Loucy (cell line): ENCODE results near the gene EEPD1.

Experiments
- H2AFZ ChIP-seq: fragments of 200-600 bp; sonication (generic); 2 replicates; pipeline ENCODE4 v1.6.0; 2016; ENCODE audit warnings: antibody characterized with exemption, mild to moderate bottlenecking, low read length, moderate library complexity
- H3F3A ChIP-seq: fragments of 200-600 bp; 2 replicates; pipeline ENCODE4 v1.6.0; 2016; ENCODE audit warnings: antibody characterized with exemption, low read depth, mild to moderate bottlenecking
- H3K27me3 ChIP-seq: fragments of 200-600 bp; sonication (generic); 2 replicates; pipeline ENCODE4 v1.6.1; 2014; ENCODE audit warnings: low read length, mild to moderate bottlenecking; ENCODE audit not compliant: insufficient read depth, poor library complexity, severe bottlenecking
- H3K36me3 ChIP-seq: fragments of 200-600 bp; sonication (generic); 2 replicates; pipeline ENCODE4 v1.6.1; 2016; ENCODE audit warnings: low read length; ENCODE audit not compliant: insufficient read depth
- H3K4me1 ChIP-seq: fragments of 200-600 bp; sonication (generic); 2 replicates; pipeline ENCODE4 v1.5.1; 2014; ENCODE audit warnings: low read length, mild to moderate bottlenecking; ENCODE audit not compliant: insufficient read depth, poor library complexity, severe bottlenecking
- H3K4me2 ChIP-seq: fragments of 200-600 bp; sonication (generic); 2 replicates; pipeline ENCODE4 v1.6.0; 2014; ENCODE audit warnings: antibody characterized with exemption, low read length, low read depth, mild to moderate bottlenecking; ENCODE audit not compliant: poor library complexity, severe bottlenecking
- H3K4me3 ChIP-seq: fragments of 200-600 bp; sonication (generic); 2 replicates; pipeline ENCODE4 v1.5.1; 2014; ENCODE audit warnings: low read length, mild to moderate bottlenecking, mixed read lengths; ENCODE audit not compliant: poor library complexity, severe bottlenecking
- H3K79me2 ChIP-seq: fragments of 200-600 bp; sonication (generic); 2 replicates; pipeline ENCODE4 v1.6.1; 2014; ENCODE audit warnings: low read length; ENCODE audit not compliant: insufficient read depth
- H3K9ac ChIP-seq: fragments of 200-600 bp; sonication (generic); 2 replicates; pipeline ENCODE4 v1.6.0; 2014; ENCODE audit warnings: mild to moderate bottlenecking, low read depth, low read length, moderate library complexity; ENCODE audit not compliant: poor library complexity, severe bottlenecking
- H3K9me2 ChIP-seq: fragments of 200-600 bp; sonication (generic); replicated peaks from 2 replicates; pipeline ENCODE4 v1.6.1; 2016; ENCODE audit warnings: low read depth, low read length, mixed read lengths
- H3K9me3 ChIP-seq: fragments of 200-600 bp; sonication (generic); 2 replicates; pipeline ENCODE4 v1.6.1; 2014; ENCODE audit warnings: mild to moderate bottlenecking, antibody characterized with exemption, low read length, low read depth; ENCODE audit not compliant: insufficient read depth
- H4K20me1 ChIP-seq: fragments of 200-600 bp; sonication (generic); 2 replicates; pipeline ENCODE4 v1.6.0; 2014; ENCODE audit warnings: antibody characterized with exemption, low read length, mild to moderate bottlenecking; ENCODE audit not compliant: insufficient read depth, poor library complexity, severe bottlenecking
- EZH2phosphoT487 ChIP-seq: fragments of 200-600 bp; IDR thresholded peaks from 2 replicates; pipeline ENCODE4 v1.6.1; 2018; ENCODE audit warnings: antibody characterized with exemption, mild to moderate bottlenecking, moderate library complexity, borderline replicate concordance
- TF ChIP-seq, protein P1 (sequence below): fragments of 200-600 bp; sonication (generic); conservative IDR thresholded peaks from 2 replicates; pipeline ENCODE4 v1.5.1; 2014; ENCODE audit warnings: mild to moderate bottlenecking, antibody characterized with exemption, low read length

The EEPD1 gene

GRCh38 chr7:36116347-36117202 is 36.5 kb upstream of the EEPD1 start:
- no peak overlapping the region for H2AFZ ChIP-seq
- no peaks in the 10 kb centered on the region for H3K9me2 ChIP-seq
- H3K79me2 ChIP-seq = no peaks in the 10 kb centered on the region
- peaks cover 11% of the 10 kb centered on the region for H3K4me1 ChIP-seq
- H3F3A ChIP-seq = no peaks in the 10 kb centered on the region
- H3K9ac ChIP-seq = no peak overlapping the region
- no peak overlapping the region for H3K4me2 ChIP-seq
- H3K36me3 ChIP-seq = no peaks in the 10 kb centered on the region
- H3K4me3 ChIP-seq = no peak overlapping the region
- no peaks in the 10 kb centered on the region for H3K9me3 ChIP-seq
- H3K27me3 ChIP-seq = no peaks in the 10 kb centered on the region
- H4K20me1 ChIP-seq = no peaks in the 10 kb centered on the region
- TF ChIP-seq, protein P1, sequence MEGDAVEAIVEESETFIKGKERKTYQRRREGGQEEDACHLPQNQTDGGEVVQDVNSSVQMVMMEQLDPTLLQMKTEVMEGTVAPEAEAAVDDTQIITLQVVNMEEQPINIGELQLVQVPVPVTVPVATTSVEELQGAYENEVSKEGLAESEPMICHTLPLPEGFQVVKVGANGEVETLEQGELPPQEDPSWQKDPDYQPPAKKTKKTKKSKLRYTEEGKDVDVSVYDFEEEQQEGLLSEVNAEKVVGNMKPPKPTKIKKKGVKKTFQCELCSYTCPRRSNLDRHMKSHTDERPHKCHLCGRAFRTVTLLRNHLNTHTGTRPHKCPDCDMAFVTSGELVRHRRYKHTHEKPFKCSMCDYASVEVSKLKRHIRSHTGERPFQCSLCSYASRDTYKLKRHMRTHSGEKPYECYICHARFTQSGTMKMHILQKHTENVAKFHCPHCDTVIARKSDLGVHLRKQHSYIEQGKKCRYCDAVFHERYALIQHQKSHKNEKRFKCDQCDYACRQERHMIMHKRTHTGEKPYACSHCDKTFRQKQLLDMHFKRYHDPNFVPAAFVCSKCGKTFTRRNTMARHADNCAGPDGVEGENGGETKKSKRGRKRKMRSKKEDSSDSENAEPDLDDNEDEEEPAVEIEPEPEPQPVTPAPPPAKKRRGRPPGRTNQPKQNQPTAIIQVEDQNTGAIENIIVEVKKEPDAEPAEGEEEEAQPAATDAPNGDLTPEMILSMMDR = no peak
- TF ChIP-seq EZH2phosphoT487 = no peak

DNA sequence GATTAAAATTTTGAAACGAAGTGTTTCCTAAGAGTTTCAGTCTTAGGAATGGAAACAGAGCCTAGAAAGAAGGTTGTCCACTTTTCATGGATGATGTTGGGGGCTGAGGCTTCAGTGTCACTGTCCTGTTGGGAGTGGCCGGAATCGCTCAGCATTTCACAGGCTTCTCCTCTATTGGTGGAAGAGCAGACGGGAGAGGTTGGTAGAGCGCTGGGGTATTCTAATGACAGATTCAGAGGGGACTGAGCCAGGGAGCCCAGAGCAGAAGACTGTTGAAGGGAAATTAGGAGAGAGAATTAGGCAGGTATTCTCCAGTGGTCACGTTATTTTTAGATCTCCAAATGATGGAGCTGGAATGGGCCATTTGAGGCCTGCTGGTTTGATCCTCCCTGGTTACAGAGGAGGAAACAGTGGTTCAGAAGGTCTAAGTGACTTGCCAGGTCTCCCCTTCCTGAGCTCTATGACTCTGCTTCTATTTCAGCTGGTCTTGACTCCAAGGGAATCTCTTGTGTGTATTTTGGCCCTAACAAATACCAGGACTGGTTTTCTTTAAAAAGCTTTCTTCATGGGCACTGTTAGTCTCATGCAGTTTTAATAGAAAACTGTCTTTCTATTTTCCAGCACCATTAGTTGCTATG is 35.7 kb upstream of the EEPD1 start:
- TF ChIP-seq, protein P1 = no peak
- TF ChIP-seq EZH2phosphoT487 = no peak
- no peaks in the 10 kb centered on the region for H3K27me3 ChIP-seq
- no peak overlapping the region for H3K9ac ChIP-seq
- no peak overlapping the region for H3K4me2 ChIP-seq
- H3K9me3 ChIP-seq = no peaks in the 10 kb centered on the region
- H3K79me2 ChIP-seq = no peaks in the 10 kb centered on the region
- H3K4me3 ChIP-seq = no peak overlapping the region
- no peaks in the 10 kb centered on the region for H3K36me3 ChIP-seq
- H2AFZ ChIP-seq = no peak overlapping the region
- peaks cover 11% of the 10 kb centered on the region for H3K4me1 ChIP-seq
- no peaks in the 10 kb centered on the region for H3K9me2 ChIP-seq
- no peaks in the 10 kb centered on the region for H4K20me1 ChIP-seq
- no peaks in the 10 kb centered on the region for H3F3A ChIP-seq

GRCh38 chr7:36118344-36118743 is 34.7 kb upstream of the EEPD1 start:
- H3F3A ChIP-seq = no peaks in the 10 kb centered on the region
- H3K9me2 ChIP-seq = no peaks in the 10 kb centered on the region
- peaks cover 11% of the 10 kb centered on the region for H3K4me1 ChIP-seq
- no peak overlapping the region for H3K9ac ChIP-seq
- no peaks in the 10 kb centered on the region for H3K36me3 ChIP-seq
- no peaks in the 10 kb centered on the region for H3K9me3 ChIP-seq
- no peak overlapping the region for H3K4me2 ChIP-seq
- no peak overlapping the region for H3K4me3 ChIP-seq
- no peaks in the 10 kb centered on the region for H3K27me3 ChIP-seq
- no peaks in the 10 kb centered on the region for H3K79me2 ChIP-seq
- TF ChIP-seq, protein P1 = no peak
- TF ChIP-seq EZH2phosphoT487 = no peak
- H4K20me1 ChIP-seq = no peaks in the 10 kb centered on the region
- no peak overlapping the region for H2AFZ ChIP-seq
